SU-DHL-6 (cell line): Measurements from ENCODE around the gene DYNC2H1.

Experiments
- H2AFZ ChIP-seq: fragments of 200-600 bp; sonication (generic); 2 replicates; pipeline ENCODE4 v1.6.1; 2014; ENCODE audit warnings: low read depth, mild to moderate bottlenecking, moderate library complexity, mixed read lengths, antibody characterized with exemption, low read length; ENCODE audit not compliant: severe bottlenecking
- H3F3A ChIP-seq: fragments of 200-600 bp; shearing (Covaris generic); 2 replicates; pipeline ENCODE4 v1.6.0; 2016; ENCODE audit warnings: antibody characterized with exemption, mild to moderate bottlenecking; ENCODE audit not compliant: insufficient read depth
- H3K27ac ChIP-seq: fragments of 200-600 bp; sonication (generic); 2 replicates; pipeline ENCODE4 v1.5.1; 2016; ENCODE audit warnings: low read depth, mild to moderate bottlenecking, low read length, moderate library complexity, mixed read lengths
- H3K27me3 ChIP-seq: fragments of 200-600 bp; sonication (generic), shearing (Covaris generic); 2 replicates; pipeline ENCODE4 v1.6.0; 2014; ENCODE audit warnings: mild to moderate bottlenecking, low read length
- H3K36me3 ChIP-seq: fragments of 200-600 bp; sonication (generic); 2 replicates; pipeline ENCODE4 v1.6.1; 2014; ENCODE audit warnings: mild to moderate bottlenecking, low read length, mixed read lengths
- H3K4me2 ChIP-seq: fragments of 300-600, 200-600 bp; shearing (Covaris generic), sonication (generic); 2 replicates; pipeline ENCODE4 v1.6.0; 2014; ENCODE audit warnings: low read length, low read depth, mild to moderate bottlenecking; ENCODE audit not compliant: poor library complexity, severe bottlenecking
- H3K4me3 ChIP-seq: fragments of 200-600 bp; sonication (generic); 2 replicates; pipeline ENCODE4 v1.5.1; 2014; ENCODE audit warnings: antibody characterized with exemption, low read length, mild to moderate bottlenecking, mixed read lengths; ENCODE audit not compliant: insufficient read depth, poor library complexity, severe bottlenecking
- H3K79me2 ChIP-seq: fragments of 200-600 bp; sonication (generic); 2 replicates; pipeline ENCODE4 v1.6.1; 2014; ENCODE audit warnings: mild to moderate bottlenecking, low read length, moderate library complexity; ENCODE audit not compliant: insufficient read depth
- H3K9ac ChIP-seq: fragments of 200-600 bp; sonication (generic); 2 replicates; pipeline ENCODE4 v1.7.0; 2014; ENCODE audit warnings: mild to moderate bottlenecking, low read length
- H3K9me2 ChIP-seq: fragments of 200-600 bp; sonication (generic); replicated peaks from 2 replicates; pipeline ENCODE4 v1.6.1; 2014; ENCODE audit warnings: low read length; ENCODE audit not compliant: insufficient read depth
- H3K9me3 ChIP-seq: fragments of 200-600 bp; sonication (generic); 2 replicates; pipeline ENCODE4 v1.6.1; 2014; ENCODE audit warnings: low read length, mixed read lengths; ENCODE audit not compliant: insufficient read depth
- H4K20me1 ChIP-seq: fragments of 200-600 bp; sonication (generic); 2 replicates; pipeline ENCODE4 v1.6.1; 2014; ENCODE audit warnings: low read depth, mild to moderate bottlenecking, antibody characterized with exemption, low read length, moderate library complexity, mixed read lengths
- EZH2phosphoT487 ChIP-seq: fragments of 200-600 bp; sonication (generic), shearing (Covaris generic); conservative IDR thresholded peaks from 2 replicates; pipeline ENCODE4 v1.6.1; 2018; ENCODE audit warnings: mild to moderate bottlenecking, antibody characterized with exemption, low read length, moderate library complexity, mixed read lengths
- TF ChIP-seq, protein P1 (sequence below): fragments of 200-600 bp; sonication (generic); IDR thresholded peaks from one replicate; pipeline ENCODE4 v1.5.1; 2017; ENCODE audit warnings: antibody characterized with exemption, mild to moderate bottlenecking, low read length, moderate library complexity; ENCODE audit not compliant: insufficient read depth, poor library complexity, severe bottlenecking

DYNC2H1 gene

DNA sequence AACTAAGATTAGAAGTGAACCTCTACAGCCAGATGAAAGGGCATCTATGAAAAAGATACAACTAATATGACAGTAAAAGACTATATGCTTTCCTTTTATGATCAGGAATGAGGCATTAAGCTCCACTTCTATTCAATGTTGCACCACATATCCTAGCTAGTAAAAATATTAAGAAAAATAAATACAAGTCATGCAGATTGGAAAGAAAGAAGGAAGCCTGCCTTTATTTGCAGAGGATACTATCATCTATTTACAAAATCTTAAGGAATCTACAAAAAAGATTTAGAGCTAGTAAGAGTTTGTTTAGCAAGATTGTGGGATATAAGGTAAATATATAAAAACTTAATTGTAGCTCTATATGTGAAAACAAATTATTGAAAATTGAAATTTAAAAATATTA is 308.8 kb downstream of the DYNC2H1 start:
- no peak overlapping the region for H3K4me2 ChIP-seq
- H3K4me3 ChIP-seq = no peak overlapping the region
- H3K36me3 ChIP-seq = no peaks in the 10 kb centered on the region
- no peaks in the 10 kb centered on the region for H3K9me3 ChIP-seq
- no peaks in the 10 kb centered on the region for H3K9me2 ChIP-seq
- H2AFZ ChIP-seq = no peak overlapping the region
- no peaks in the 10 kb centered on the region for H3K79me2 ChIP-seq
- no peaks in the 10 kb centered on the region for H3K27me3 ChIP-seq
- no peak overlapping the region for H3K27ac ChIP-seq
- no peaks in the 10 kb centered on the region for H4K20me1 ChIP-seq
- H3K9ac ChIP-seq = no peak overlapping the region
- TF ChIP-seq, protein P1, sequence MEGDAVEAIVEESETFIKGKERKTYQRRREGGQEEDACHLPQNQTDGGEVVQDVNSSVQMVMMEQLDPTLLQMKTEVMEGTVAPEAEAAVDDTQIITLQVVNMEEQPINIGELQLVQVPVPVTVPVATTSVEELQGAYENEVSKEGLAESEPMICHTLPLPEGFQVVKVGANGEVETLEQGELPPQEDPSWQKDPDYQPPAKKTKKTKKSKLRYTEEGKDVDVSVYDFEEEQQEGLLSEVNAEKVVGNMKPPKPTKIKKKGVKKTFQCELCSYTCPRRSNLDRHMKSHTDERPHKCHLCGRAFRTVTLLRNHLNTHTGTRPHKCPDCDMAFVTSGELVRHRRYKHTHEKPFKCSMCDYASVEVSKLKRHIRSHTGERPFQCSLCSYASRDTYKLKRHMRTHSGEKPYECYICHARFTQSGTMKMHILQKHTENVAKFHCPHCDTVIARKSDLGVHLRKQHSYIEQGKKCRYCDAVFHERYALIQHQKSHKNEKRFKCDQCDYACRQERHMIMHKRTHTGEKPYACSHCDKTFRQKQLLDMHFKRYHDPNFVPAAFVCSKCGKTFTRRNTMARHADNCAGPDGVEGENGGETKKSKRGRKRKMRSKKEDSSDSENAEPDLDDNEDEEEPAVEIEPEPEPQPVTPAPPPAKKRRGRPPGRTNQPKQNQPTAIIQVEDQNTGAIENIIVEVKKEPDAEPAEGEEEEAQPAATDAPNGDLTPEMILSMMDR = no peak
- TF ChIP-seq EZH2phosphoT487 = no peak
- H3F3A ChIP-seq = no peaks in the 10 kb centered on the region

DNA sequence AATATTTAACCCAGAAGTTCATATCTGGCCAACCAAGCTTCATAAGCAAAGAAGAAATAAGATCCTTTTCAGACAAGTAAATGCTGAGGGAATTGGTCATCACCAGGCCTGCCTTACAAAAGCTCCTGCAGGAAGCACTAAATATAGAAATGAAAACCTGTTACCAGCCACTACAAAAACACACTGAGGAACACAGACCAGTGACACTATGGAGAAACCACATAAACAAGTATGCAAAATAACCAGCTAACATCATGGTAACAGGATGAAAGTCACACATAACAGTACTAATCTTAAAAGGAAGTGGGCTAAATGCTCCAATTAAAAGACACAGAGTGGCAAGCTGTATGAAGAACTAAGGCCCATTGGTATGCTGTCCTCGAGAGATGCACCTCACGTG is 311.4 kb downstream of the DYNC2H1 start:
- Histone ChIP-seq H3F3A (no peaks in the 10 kb centered on the region), H3K4me3 (no peak overlapping the region), H3K9ac (no peak overlapping the region), H3K36me3 (no peaks in the 10 kb centered on the region), H3K27ac (no peak overlapping the region), H3K9me3 (no peaks in the 10 kb centered on the region), H3K27me3 (no peaks in the 10 kb centered on the region), H3K9me2 (no peaks in the 10 kb centered on the region), H3K4me2 (no peak overlapping the region), H2AFZ (no peak overlapping the region), H4K20me1 (no peaks in the 10 kb centered on the region), H3K79me2 (no peaks in the 10 kb centered on the region)
- TF ChIP-seq EZH2phosphoT487 = no peak
- TF ChIP-seq, protein P1 = no peak

DNA sequence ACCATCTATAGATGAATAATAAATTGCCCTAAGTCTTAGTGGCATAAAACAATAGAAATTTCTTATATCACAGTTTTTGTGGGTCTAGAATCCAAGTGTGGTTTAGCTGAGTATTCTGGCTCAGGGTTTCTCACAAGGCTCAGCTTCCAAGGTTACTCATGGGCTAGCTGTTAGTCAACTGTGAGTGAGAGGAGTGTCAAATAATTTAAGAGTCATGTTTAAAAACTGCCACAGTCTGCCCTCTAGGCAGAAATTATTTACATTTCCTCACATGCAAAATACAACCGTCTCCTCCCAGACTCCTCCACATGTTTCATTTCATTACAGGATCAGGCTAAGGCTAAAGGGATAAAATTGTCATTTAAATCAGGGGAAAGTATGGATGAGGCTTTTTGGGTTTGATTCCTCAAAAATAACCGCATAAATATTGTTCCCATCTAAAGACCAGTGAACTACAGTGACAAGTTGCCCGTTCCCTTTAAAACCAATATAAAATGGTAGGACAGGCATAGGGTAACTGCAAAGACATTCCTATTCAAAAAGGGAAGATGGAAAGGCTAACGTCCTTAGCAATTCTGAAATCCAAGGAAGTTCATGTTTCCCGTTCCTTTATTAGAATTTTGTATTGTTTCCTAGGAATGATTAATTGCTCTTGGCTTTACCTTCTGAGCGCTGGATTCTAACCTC is 324.3 kb downstream of the DYNC2H1 start:
- Histone ChIP-seq H3K9me3 (no peaks in the 10 kb centered on the region), H3K36me3 (no peaks in the 10 kb centered on the region), H3F3A (no peaks in the 10 kb centered on the region), H3K4me2 (no peak overlapping the region), H4K20me1 (no peaks in the 10 kb centered on the region), H3K27me3 (no peaks in the 10 kb centered on the region), H3K79me2 (no peaks in the 10 kb centered on the region), H3K4me3 (no peak overlapping the region), H2AFZ (no peak overlapping the region), H3K9ac (no peak overlapping the region), H3K27ac (no peak overlapping the region), H3K9me2 (no peaks in the 10 kb centered on the region)
- TF ChIP-seq, protein P1 = no peak
- no peak for TF ChIP-seq EZH2phosphoT487

DNA sequence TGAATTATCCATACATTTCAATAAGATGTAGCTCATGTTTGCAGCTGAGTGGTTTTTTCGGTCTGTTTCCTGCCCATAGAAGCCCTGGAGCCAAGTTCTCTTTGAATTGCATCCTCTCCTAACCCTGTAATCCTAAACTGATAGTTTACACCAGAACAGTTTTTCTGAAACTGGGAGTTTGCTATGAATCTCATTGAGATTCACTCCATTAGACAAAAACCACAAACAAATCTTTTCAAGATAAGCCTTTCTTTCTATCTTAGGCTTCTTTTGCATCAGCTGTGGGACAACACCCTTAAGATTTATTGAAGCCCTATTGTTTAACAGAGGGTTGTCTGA is 324.8 kb downstream of the DYNC2H1 start:
- Histone ChIP-seq H3K79me2 (no peaks in the 10 kb centered on the region), H3K36me3 (no peaks in the 10 kb centered on the region), H3K4me2 (no peak overlapping the region), H3K9me3 (no peaks in the 10 kb centered on the region), H3K27me3 (no peaks in the 10 kb centered on the region), H3K9me2 (no peaks in the 10 kb centered on the region), H3F3A (no peaks in the 10 kb centered on the region), H3K9ac (no peak overlapping the region), H3K4me3 (no peak overlapping the region), H2AFZ (no peak overlapping the region), H3K27ac (no peak overlapping the region), H4K20me1 (no peaks in the 10 kb centered on the region)
- no peak for TF ChIP-seq EZH2phosphoT487
- TF ChIP-seq, protein P1 = no peak
